Activated CD8-positive, alpha-beta memory T cell treated with anti-CD3 and anti-CD28 coated beads for 36 hours (primary cell): ENCODE results near the gene RPS8. TPM values are rescaled to one million over a fixed set of nuclear protein-coding genes. Genes with fewer than 3 reads are reported as not detected.
"Not testable (repeated sequence)": the region's sequence is repeated elsewhere in the genome, so short reads cannot be mapped to it uniquely, and the experiment has no call there.

ENCODE experiments used
- CTCF ChIA-PET: fragments of 350-600 bp; sonication (Branson Sonifier 250); formaldehyde crosslinking; loops from one replicate; lab custom pipeline; 2021; ENCODE audit warnings: antibody characterized with exemption; lab: Charles Lee
- POLR2A ChIA-PET: fragments of 350-600 bp; sonication (Branson Sonifier 250); formaldehyde crosslinking; loops from one replicate; lab custom pipeline; 2021; ENCODE audit warnings: antibody characterized with exemption; lab: Charles Lee
- total RNA-seq, 2 experiments: library from RNA; stranded (reverse); gene quantifications; one replicate each; pipeline ENCODE4 v1.2.3, GENCODE V29; 2021

RPS8 gene
- total RNA-seq, 2 experiments from 2014 or later = 2,525 to 2,551 TPM

DNA sequence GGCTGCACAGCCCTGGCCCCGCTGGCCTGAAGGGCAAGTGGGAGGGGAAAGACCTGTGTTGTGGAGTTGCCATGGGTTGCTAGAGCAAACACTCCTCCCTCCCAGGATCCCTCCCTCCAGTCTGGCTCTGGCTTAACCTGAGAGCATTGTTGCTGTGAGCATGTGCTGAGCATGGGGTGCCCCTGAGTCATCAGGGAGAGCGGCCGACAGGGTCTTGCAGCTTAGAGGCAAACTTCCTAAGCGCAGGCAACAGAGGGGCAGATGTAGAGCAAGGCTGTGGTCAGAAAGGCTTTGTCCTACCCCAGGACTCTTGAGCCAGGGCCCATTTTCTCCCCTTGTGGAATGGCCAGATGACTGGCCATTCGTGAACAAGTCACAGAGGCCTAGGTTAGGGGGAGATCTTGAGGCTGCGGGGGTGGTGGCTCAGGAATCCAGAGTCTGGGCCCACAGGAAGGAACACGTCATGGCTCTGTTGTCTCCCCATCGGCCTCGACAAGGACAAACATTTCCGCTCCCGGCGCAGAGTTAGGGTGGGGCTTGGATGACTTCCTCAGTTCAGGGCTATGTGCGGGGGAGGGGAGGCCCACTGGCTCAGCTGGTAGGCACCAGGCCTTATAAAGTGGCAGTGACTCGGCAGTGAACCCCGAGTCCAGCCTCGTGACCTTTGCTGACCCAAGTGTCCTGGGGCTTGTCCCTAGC lies 32.2 kb downstream of the RPS8 start:
- CTCF ChIA-PET = interaction anchor here (1.0 to 3.4 kb wide), 5 partner anchors 7 to 77 kb away, joined by 3 to 27 read pairs (median 7); partner anchors contain the start of genes PLK3 and RNU5D-1

GRCh38 chr1:44808063-44808937 lies 33.0 kb downstream of the RPS8 start, which contains the start of gene BTBD19:
Gene BTBD19, plus strand, starts transcription at chr1:44808523. Its CDS starts 298 bp downstream, at chr1:44808821.
- CTCF ChIA-PET = interaction anchor here (0.5 to 3.4 kb wide), 8 partner anchors 8 to 158 kb away, joined by 3 to 27 read pairs (median 4); partner anchors contain the start of genes PLK3 and RNU5D-1

More for the DNA sequence above, 32.2 kb downstream of the RPS8 start:
- POLR2A ChIA-PET = interaction anchor here (2.4 to 5.2 kb wide), 6 partner anchors 8 to 86 kb away, joined by 19 to 95 read pairs (median 30); partner anchors contain the start of genes PLK3, RNU5D-1 and RPS8

DNA sequence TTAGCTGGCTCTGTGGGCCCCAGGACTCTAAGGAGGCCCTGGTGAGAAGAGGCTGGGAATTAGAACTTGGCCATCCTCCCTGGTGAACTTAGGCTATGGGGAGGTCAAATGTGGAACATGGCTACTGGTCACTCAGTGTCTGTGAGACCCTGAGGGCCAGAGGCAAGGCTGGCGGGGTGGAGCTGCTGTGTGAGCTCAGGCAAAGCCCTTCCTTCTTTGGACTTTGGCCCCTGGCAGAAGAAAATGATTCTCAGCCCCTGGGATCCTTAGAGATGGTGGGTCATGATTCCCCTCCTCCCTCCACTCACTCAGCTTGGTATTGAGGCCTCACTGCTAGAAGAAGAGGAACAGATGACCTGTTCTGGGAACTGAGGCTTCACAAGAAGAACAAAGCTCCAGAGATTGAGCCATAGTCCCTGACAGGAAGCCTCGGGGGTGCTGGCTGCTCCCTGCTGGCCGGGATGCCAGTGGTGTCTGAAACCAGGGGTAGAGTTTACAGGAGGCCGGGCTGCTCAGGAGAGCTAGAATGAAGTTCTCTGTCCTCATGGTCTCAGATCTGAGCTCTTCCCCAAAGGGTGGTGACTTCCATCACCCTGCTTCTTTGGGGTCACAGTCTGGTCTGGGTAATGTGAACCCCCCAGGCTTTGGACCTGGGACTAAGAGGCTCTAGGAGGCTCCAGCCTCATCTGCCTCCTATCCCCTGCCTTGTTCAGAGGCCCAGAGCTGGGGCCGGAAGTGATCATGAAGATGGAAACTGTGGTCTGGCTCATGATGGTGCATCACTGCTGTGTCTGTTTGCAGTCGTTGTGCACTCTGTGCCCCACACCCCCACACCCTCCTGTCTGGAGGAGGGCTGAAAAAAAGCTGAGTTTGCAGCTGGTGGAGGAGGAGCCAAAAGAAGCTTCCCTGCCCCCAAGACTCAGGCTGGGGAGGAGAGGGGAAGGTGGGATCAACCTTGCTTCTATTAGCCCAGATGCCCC lies 33.9 kb downstream of the RPS8 start:
- CTCF ChIA-PET = interaction anchor here (0.5 to 3.4 kb wide), 9 partner anchors 9 to 157 kb away, joined by 3 to 27 read pairs (median 7); partner anchors contain the start of genes PLK3 and RNU5D-1
- POLR2A ChIA-PET = interaction anchor here (1.2 to 5.2 kb wide), 12 partner anchors 9 to 202 kb away, joined by 4 to 95 read pairs (median 15); partner anchors contain the start of genes HECTD3, PLK3, RNU5D-1 and RPS8

More at GRCh38 chr1:44808063-44808937, 33.0 kb downstream of the RPS8 start, which contains the start of gene BTBD19:
- POLR2A ChIA-PET = interaction anchor here (1.3 to 5.2 kb wide), 8 partner anchors 8 to 203 kb away, joined by 4 to 95 read pairs (median 26); partner anchors contain the start of genes HECTD3, PLK3, RNU5D-1 and RPS8

GRCh38 chr1:44810101-44810761 lies 34.9 kb downstream of the RPS8 start:
- ChIA-PET POLR2A (interaction anchor here (1.2 to 5.2 kb wide), 13 partner anchors 8 to 201 kb away, joined by 4 to 95 read pairs (median 11); partner anchors contain the start of genes HECTD3, PLK3, RNU5D-1 and RPS8), CTCF (interaction anchor here (0.6 to 3.4 kb wide), 6 partner anchors 9 to 682 kb away, joined by 3 to 27 read pairs (median 8); partner anchors contain the start of genes PLK3 and RNU5D-1)

DNA sequence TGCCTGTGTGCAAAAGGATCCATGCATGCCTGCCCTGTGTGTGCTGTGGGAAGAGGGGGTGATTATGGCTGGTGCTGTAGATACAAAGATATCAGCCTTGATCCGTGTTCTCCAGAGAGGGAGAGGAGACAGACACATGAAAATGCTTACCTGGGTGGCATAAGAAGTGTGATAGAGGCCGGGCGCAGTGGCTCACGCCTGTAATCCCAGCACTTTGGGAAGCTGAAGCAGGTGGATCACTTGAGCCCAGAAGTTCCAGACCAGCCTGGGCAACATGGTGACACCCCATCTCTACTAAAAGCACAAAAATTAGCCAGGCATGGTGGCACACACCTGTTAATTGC lies 35.4 kb downstream of the RPS8 start:
- ChIA-PET POLR2A (interaction anchor here (0.6 to 3.7 kb wide), 4 partner anchors 8 to 87 kb away, joined by 3 to 95 read pairs (median 13); partner anchors contain the start of gene PLK3), CTCF (interaction anchor here (0.6 to 4.1 kb wide), 5 partner anchors 9 to 682 kb away, joined by 3 to 24 read pairs (median 7); partner anchors contain the start of genes BEST4 and PLK3)

DNA sequence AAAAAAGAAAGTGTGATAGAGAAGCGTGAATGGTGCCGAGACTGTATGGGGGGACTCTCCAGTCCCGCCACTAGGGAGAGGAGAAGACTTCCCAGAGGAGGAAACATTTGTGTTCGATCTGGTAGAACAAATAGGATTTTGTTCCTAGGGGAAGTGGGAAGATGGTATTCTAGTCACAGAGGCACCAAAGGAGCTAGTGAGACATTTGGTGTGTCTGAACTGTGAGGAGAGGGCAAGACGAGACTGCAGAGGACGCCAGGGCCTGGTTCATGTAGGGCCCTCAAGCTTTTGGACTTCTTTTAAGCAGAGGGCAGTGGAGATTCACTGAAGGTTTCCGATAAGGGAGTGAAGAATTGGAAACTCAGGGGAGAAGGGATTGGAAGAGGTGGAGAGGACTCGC lies 35.9 kb downstream of the RPS8 start:
- CTCF ChIA-PET = interaction anchor here (0.6 to 4.1 kb wide), 3 partner anchors 12 to 23 kb away, joined by 3 to 24 read pairs (median 6); partner anchors contain the start of genes BEST4 and PLK3
- POLR2A ChIA-PET = interaction anchor here (0.6 to 3.7 kb wide), 3 partner anchors 8 to 88 kb away, joined by 3 to 21 read pairs (median 5); partner anchors contain the start of gene PLK3

GRCh38 chr1:44812822-44813543 lies 37.6 kb downstream of the RPS8 start:
- ChIA-PET POLR2A (interaction anchor here (0.5 to 3.7 kb wide), 7 partner anchors 12 to 199 kb away, joined by 3 to 21 read pairs (median 9); partner anchors contain the start of genes PLK3, RNU5D-1, RPS8 and UROD), CTCF (interaction anchor here (0.9 to 4.1 kb wide), 3 partner anchors 13 to 82 kb away, joined by 3 to 24 read pairs (median 6); partner anchors contain the start of genes PLK3 and RNU5D-1)

DNA sequence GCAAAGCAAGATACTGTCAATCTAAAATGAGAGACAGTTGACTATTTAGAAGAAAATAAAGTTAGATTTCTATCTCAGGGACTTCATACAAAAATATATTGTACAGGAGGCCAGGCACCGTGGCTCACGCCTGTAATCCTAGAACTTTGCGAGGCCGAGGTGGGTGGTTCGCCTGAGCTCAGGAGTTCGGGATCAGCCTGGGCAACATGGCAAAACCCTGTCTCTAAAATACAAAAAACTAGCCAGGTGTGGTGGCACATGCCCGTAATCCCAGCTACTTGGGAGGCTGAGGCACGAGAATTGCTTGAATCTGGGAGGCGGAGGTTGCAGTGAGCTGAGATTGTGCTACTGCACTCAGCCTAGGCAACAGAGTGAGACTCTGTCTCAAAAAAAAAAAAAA lies 40.6 kb downstream of the RPS8 start:
- CTCF ChIA-PET = interaction anchor here (0.7 to 0.8 kb wide), 2 partner anchors 17 to 20 kb away, joined by 3 to 4 read pairs; no protein-coding TSS in a partner anchor
- POLR2A ChIA-PET = not testable (repeated sequence)

DNA sequence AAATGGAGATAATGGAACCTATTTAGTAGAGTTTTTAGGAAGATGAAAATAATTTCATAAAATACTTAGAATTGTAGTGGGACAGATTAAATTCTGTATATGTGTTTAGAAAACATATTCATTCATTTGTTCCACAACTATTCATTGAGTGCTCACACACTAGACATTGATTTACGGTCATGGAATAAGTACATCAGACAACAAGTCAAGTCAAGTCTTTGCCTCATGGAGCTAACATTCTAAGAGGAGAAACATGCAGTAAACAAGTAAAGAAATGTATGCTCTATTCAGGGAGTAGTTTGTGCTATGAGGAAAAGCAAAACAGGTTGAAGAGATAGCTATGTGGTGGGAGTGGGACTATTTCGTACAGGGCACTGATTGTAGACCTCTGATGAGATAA lies 42.0 kb downstream of the RPS8 start:
- ChIA-PET CTCF (interaction anchor here (0.9 to 2.0 kb wide), 4 partner anchors 14 to 31 kb away, joined by 3 to 9 read pairs (median 3); no protein-coding TSS in a partner anchor), POLR2A (interaction anchor here (0.5 to 3.5 kb wide), 4 partner anchors 10 to 87 kb away, joined by 3 to 68 read pairs (median 27); partner anchors contain the start of genes BTBD19, DYNLT4, PLK3 and RNU5D-1)

GRCh38 chr1:44817771-44818495 lies 42.6 kb downstream of the RPS8 start:
- POLR2A ChIA-PET = interaction anchor here (0.7 to 3.5 kb wide), 4 partner anchors 10 to 87 kb away, joined by 3 to 68 read pairs (median 27); partner anchors contain the start of genes BTBD19, DYNLT4, PLK3 and RNU5D-1
- CTCF ChIA-PET = interaction anchor here (0.9 to 2.4 kb wide), 5 partner anchors 14 to 32 kb away, joined by 3 to 10 read pairs (median 3); partner anchors contain the start of gene PLK3

DNA sequence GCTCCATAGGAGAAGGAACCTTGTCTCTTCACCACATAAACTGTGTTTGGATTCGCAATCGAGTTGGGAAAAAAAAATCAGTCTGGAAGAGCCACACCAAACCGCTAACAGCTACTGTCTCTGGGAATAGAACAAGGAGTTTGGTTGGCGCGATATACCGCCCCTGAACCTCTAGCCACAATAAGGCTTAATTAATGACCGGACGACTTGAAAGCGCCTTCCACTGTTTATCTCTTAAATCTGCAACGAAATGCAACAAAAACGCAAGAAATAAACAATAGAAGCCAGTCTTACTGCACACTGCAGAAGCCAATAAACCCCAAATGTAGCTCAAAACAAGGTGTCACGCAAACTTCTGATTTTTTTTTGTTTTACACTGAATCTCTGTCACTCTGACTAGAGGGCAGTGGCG lies 43.9 kb downstream of the RPS8 start:
- ChIA-PET CTCF (interaction anchor here (0.6 to 2.4 kb wide), 8 partner anchors 10 to 243 kb away, joined by 3 to 24 read pairs (median 4); partner anchors contain the start of genes BTBD19 and PLK3), POLR2A (interaction anchor here (0.5 to 3.5 kb wide), 18 partner anchors 8 to 484 kb away, joined by 3 to 68 read pairs (median 5); partner anchors contain the start of genes BEST4, BTBD19, DYNLT4 and PLK3)

GRCh38 chr1:44819608-44820327 lies 44.4 kb downstream of the RPS8 start:
- ChIA-PET CTCF (interaction anchor here (0.6 to 2.4 kb wide), 10 partner anchors 11 to 242 kb away, joined by 3 to 24 read pairs (median 4); partner anchors contain the start of genes BTBD19 and PLK3), POLR2A (interaction anchor here (0.5 to 3.5 kb wide), 24 partner anchors 9 to 484 kb away, joined by 3 to 68 read pairs (median 5); partner anchors contain the start of genes BEST4, BTBD19, DYNLT4 and PLK3)
